PFSK-1 (cell line): ENCODE data around the gene MYO1D.

Source experiments
- POLR2AphosphoS5 ChIP-seq: IDR thresholded peaks from 2 replicates; pipeline ENCODE4 v1.6.1; 2012; ENCODE audit warnings: low read depth, mild to moderate bottlenecking, control low read depth, low read length, moderate library complexity
- SIN3A ChIP-seq: IDR thresholded peaks from 2 replicates; pipeline ENCODE4 v1.6.1; 2012; ENCODE audit warnings: mild to moderate bottlenecking, low read length, moderate library complexity, borderline replicate concordance; ENCODE audit not compliant: insufficient read depth

GRCh38 chr17:32575852-32576251, 301.1 kb downstream of the MYO1D start:
- TF ChIP-seq SIN3A (no peak), POLR2AphosphoS5 (no peak)
